Mesendoderm (in vitro differentiated cells): ENCODE data around the gene CCDC78.

Source experiments
- DNase-seq: peaks from one replicate; pipeline ENCODE4 v3.0.0; 2013
- H2AK5ac ChIP-seq: 2 replicates; pipeline ENCODE4 v1.6.1; 2013; ENCODE audit warnings: low read length, inconsistent platforms
- H2BK120ac ChIP-seq: 2 replicates; pipeline ENCODE4 v1.6.1; 2013; ENCODE audit warnings: low read depth, mild to moderate bottlenecking, low read length, moderate library complexity, mixed read lengths
- H2BK15ac ChIP-seq: replicated peaks from 2 replicates; pipeline ENCODE4 v1.6.1; 2013; ENCODE audit warnings: low read depth, mild to moderate bottlenecking, moderate library complexity
- H2BK5ac ChIP-seq: 2 replicates; pipeline ENCODE4 v1.6.1; 2013; ENCODE audit warnings: low read length, inconsistent platforms
- H3K18ac ChIP-seq: 2 replicates; pipeline ENCODE4 v1.6.1; 2013; ENCODE audit warnings: mild to moderate bottlenecking, low read length, mixed read lengths
- H3K23ac ChIP-seq: one replicate; pipeline ENCODE4 v1.6.1; 2013; ENCODE audit warnings: low read length
- H3K27ac ChIP-seq: 2 replicates; pipeline ENCODE4 v1.5.1; 2013; ENCODE audit warnings: low read depth, mild to moderate bottlenecking, inconsistent platforms, low read length, moderate library complexity
- H3K27me3 ChIP-seq: 2 replicates; pipeline ENCODE4 v1.6.1; 2013; ENCODE audit warnings: low read length, control low read depth, mild to moderate bottlenecking, inconsistent platforms; ENCODE audit not compliant: insufficient read depth, poor library complexity
- H3K36me3 ChIP-seq: 2 replicates; pipeline ENCODE4 v1.6.1; 2013; ENCODE audit warnings: low read length, inconsistent platforms; ENCODE audit not compliant: control insufficient read depth, insufficient read depth
- H3K4ac ChIP-seq: one replicate; pipeline ENCODE4 v1.6.1; 2013; ENCODE audit warnings: low read depth, mild to moderate bottlenecking, low read length, moderate library complexity
- H3K4me1 ChIP-seq: 2 replicates; pipeline ENCODE4 v1.6.1; 2013; ENCODE audit warnings: low read depth, low read length, inconsistent platforms; ENCODE audit not compliant: control insufficient read depth
- H3K4me2 ChIP-seq: 2 replicates; pipeline ENCODE4 v1.6.1; 2013; ENCODE audit warnings: low read length
- H3K4me3 ChIP-seq: 2 replicates; pipeline ENCODE4 v1.5.1; 2013; ENCODE audit warnings: mild to moderate bottlenecking, low read length
- H3K56ac ChIP-seq: one replicate; pipeline ENCODE4 v1.6.1; 2013; ENCODE audit warnings: low read length
- H3K79me1 ChIP-seq: 2 replicates; pipeline ENCODE4 v1.6.1; 2013; ENCODE audit warnings: low read length, inconsistent platforms
- H3K79me2 ChIP-seq: 2 replicates; pipeline ENCODE4 v1.6.1; 2013; ENCODE audit warnings: mild to moderate bottlenecking, low read length; ENCODE audit not compliant: control insufficient read depth, insufficient read depth
- H3K9ac ChIP-seq: 2 replicates; pipeline ENCODE4 v1.6.1; 2013; ENCODE audit warnings: low read length, inconsistent platforms
- H4K5ac ChIP-seq: one replicate; pipeline ENCODE4 v1.6.1; 2013; ENCODE audit warnings: low read length
- H4K8ac ChIP-seq: one replicate; pipeline ENCODE4 v1.6.1; 2013; ENCODE audit warnings: low read depth, mild to moderate bottlenecking, control low read depth, low read length, moderate library complexity
- WGBS: extraction: QIAGEN DNeasy Blood & Tissue Kit; methylation state at CpG from one replicate; pipeline ENCODE4 v1.1.7; 2013; ENCODE audit warnings: low lambda C conversion rate, missing lambda C conversion rate; ENCODE audit not compliant: insufficient coverage; ENCODE audit errors: extremely low coverage; 5-methylcytosine and 5-hydroxymethylcytosine counted together

CCDC78 gene

DNA sequence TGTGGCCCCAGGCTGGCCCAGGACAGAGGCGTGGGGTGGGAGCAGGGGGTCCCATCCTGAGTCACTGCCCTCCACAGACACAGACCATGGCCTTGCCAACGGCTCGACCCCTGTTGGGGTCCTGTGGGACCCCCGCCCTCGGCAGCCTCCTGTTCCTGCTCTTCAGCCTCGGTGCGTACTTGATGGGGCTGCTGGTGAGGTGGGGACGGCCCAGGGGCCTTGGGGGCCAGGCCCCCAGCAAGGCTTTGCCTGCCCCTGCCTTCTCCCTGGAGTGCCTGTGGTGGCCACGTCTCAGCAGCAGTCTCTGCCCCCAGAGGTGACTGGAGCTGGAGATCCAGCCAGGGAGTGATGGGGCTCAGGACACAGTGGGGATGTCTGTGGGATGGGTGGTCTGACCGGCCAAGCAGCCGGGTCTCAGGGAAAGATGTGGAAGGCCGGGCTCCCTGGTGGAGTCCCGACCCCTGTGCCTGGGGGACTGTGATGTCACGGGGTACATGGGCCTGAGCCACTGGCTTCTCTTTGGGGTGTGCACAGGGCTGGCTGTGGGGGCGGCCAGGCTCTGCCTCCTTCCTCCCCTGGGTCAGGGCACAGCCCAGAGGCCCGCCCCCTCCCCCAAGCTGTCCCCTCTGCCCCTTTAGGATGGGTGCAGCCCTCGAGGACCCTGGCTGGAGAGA, 36.5 kb upstream of the CCDC78 start:
- Histone ChIP-seq H3K36me3 (no peaks in the 10 kb centered on the region), H3K4me2 (no peak overlapping the region), H3K23ac (no peak overlapping the region)

GRCh38 chr16:761625-762513, 35.6 kb upstream of the CCDC78 start:
- Histone ChIP-seq H3K4ac (no peak overlapping the region), H4K8ac (no peak overlapping the region), H3K23ac (no peak overlapping the region), H3K79me2 (no peaks in the 10 kb centered on the region), H3K56ac (no peak overlapping the region), H2AK5ac (no peak overlapping the region), H3K4me2 (no peak overlapping the region), H2BK5ac (no peak overlapping the region), H3K36me3 (no peaks in the 10 kb centered on the region), H2BK120ac (no peak overlapping the region), H3K4me1 (no peaks in the 10 kb centered on the region), H3K9ac (no peak overlapping the region), H3K18ac (no peak overlapping the region), H3K4me3 (no peak overlapping the region), H3K27me3 (no peaks in the 10 kb centered on the region), H2BK15ac (no peak overlapping the region), H4K5ac (no peak overlapping the region), H3K79me1 (no peaks in the 10 kb centered on the region), H3K27ac (no peak overlapping the region)
- no peak for DNase-seq
- no CpG with 5 or more reads among the region's 22 CpGs for WGBS

More for the DNA sequence above, 36.5 kb upstream of the CCDC78 start:
- Histone ChIP-seq H3K79me1 (no peaks in the 10 kb centered on the region), H3K27ac (no peak overlapping the region), H3K56ac (no peak overlapping the region), H4K8ac (no peak overlapping the region), H2BK120ac (no peak overlapping the region), H3K4me3 (no peak overlapping the region), H2BK5ac (no peak overlapping the region), H3K18ac (no peak overlapping the region), H3K9ac (no peak overlapping the region), H3K4me1 (no peaks in the 10 kb centered on the region), H3K79me2 (no peaks in the 10 kb centered on the region), H4K5ac (no peak overlapping the region), H3K27me3 (no peaks in the 10 kb centered on the region), H2BK15ac (no peak overlapping the region), H2AK5ac (no peak overlapping the region), H3K4ac (no peak overlapping the region)
- WGBS = no CpG with 5 or more reads among the region's 17 CpGs
- DNase-seq = no peak

DNA sequence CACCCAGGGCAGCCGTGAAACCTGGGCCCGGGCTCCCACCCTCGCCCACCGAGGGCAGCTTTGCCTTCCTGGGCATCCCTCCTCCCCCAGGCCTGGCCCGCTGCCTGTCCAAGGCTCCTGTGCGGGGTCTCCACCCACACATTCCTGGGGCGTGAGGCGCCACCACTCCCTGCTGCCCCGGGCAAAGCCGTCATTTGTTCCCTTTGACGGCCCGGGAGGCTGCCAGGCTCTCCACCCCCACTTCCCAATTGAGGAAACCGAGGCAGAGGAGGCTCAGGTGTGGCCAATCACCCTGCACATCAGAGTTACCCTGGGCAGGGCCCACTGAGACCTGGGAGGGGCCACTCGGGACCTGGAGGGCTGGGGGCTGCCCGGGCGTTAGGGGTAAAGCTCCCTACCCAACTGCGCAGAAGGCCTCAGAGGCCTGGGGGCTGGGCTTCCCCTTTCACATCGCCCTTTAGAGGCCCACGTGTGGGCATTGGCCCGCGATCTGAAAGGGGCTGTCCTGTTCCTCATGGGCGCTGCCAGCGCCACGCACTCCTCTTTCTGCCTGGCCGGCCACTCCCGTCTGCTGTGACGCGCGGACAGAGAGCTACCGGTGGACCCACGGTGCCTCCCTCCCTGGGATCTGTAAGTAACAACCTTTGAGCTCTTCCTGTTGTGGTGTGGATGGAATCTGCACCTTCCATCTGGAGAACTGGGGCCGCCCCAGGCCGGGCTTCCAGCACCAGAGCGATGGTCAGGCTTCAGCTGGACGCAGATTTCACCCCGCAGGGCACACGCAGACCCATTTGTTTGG, 34.5 kb upstream of the CCDC78 start, which contains the start of gene MSLN:
Gene MSLN (plus strand): TSS at position 190 of the 799 bp plus-strand sequence. CDS start 1,947 bp downstream, outside the sequence.
- Histone ChIP-seq H3K56ac (no peak within 1 kb of the TSS), H3K18ac (no peak within 1 kb of the TSS), H3K4me1 (no peaks in the 10 kb centered on the region), H2AK5ac (no peak within 1 kb of the TSS), H2BK120ac (no peak within 1 kb of the TSS), H3K4ac (no peak within 1 kb of the TSS), H3K79me1 (no peaks in the 10 kb centered on the region), H3K23ac (no peak within 1 kb of the TSS), H2BK5ac (no peak within 1 kb of the TSS), H3K4me3 (no peak within 1 kb of the TSS), H3K27me3 (no peaks in the 10 kb centered on the region), H3K9ac (no peak within 1 kb of the TSS), H3K4me2 (no peak within 1 kb of the TSS), H3K36me3 (no peaks in the 10 kb centered on the region), H3K27ac (no peak within 1 kb of the TSS), H2BK15ac (no peak within 1 kb of the TSS), H4K8ac (no peak within 1 kb of the TSS), H4K5ac (no peak within 1 kb of the TSS), H3K79me2 (no peaks in the 10 kb centered on the region)
- DNase-seq = no peak
- no CpG with 5 or more reads among the region's 37 CpGs for WGBS

GRCh38 chr16:760065-760464, 33.8 kb upstream of the CCDC78 start:
- no peak overlapping the region for H3K56ac ChIP-seq
- no peak overlapping the region for H4K8ac ChIP-seq
- H2AK5ac ChIP-seq = no peak overlapping the region
- no peak overlapping the region for H3K4ac ChIP-seq
- no peaks in the 10 kb centered on the region for H3K79me2 ChIP-seq
- no peak overlapping the region for H2BK5ac ChIP-seq
- H3K18ac ChIP-seq = no peak overlapping the region
- no peak overlapping the region for H2BK120ac ChIP-seq
- H4K5ac ChIP-seq = no peak overlapping the region
- no peak overlapping the region for H3K9ac ChIP-seq
- no peaks in the 10 kb centered on the region for H3K27me3 ChIP-seq
- no peaks in the 10 kb centered on the region for H3K79me1 ChIP-seq
- no peak for DNase-seq
- H3K4me2 ChIP-seq = no peak overlapping the region
- no peak overlapping the region for H3K4me3 ChIP-seq
- H3K23ac ChIP-seq = no peak overlapping the region
- no CpG with 5 or more reads among the region's 15 CpGs for WGBS
- no peak overlapping the region for H2BK15ac ChIP-seq
- H3K36me3 ChIP-seq = no peaks in the 10 kb centered on the region
- H3K4me1 ChIP-seq = no peaks in the 10 kb centered on the region
- H3K27ac ChIP-seq = no peak overlapping the region

- Histone ChIP-seq H3K4me3 (no peak overlapping the region), H3K4me1 (no peaks in the 10 kb centered on the region), H3K79me2 (no peaks in the 10 kb centered on the region), H2BK120ac (no peak overlapping the region), H3K4ac (no peak overlapping the region), H3K27ac (no peak overlapping the region), H3K4me2 (no peak overlapping the region), H3K27me3 (no peaks in the 10 kb centered on the region), H2AK5ac (no peak overlapping the region), H3K79me1 (no peaks in the 10 kb centered on the region), H3K18ac (no peak overlapping the region), H2BK15ac (no peak overlapping the region), H3K23ac (no peak overlapping the region), H4K8ac (no peak overlapping the region), H4K5ac (no peak overlapping the region), H3K36me3 (no peaks in the 10 kb centered on the region), H3K56ac (no peak overlapping the region), H3K9ac (no peak overlapping the region), H2BK5ac (no peak overlapping the region)
- no peak for DNase-seq
- WGBS = no CpG with 5 or more reads among the region's 34 CpGs
These were observed 33.1 kb upstream of the CCDC78 start for GRCh38 chr16:759110-759910.
